ENCODE data around the gene CBX5.
A peak's percentile ranks its signal among the peaks of the same experiment; 100 is the strongest.
"Not testable (repeated sequence)": the region's sequence is repeated elsewhere in the genome, so short reads cannot be mapped to it uniquely, and the experiment has no call there.

The CBX5 gene

DNA sequence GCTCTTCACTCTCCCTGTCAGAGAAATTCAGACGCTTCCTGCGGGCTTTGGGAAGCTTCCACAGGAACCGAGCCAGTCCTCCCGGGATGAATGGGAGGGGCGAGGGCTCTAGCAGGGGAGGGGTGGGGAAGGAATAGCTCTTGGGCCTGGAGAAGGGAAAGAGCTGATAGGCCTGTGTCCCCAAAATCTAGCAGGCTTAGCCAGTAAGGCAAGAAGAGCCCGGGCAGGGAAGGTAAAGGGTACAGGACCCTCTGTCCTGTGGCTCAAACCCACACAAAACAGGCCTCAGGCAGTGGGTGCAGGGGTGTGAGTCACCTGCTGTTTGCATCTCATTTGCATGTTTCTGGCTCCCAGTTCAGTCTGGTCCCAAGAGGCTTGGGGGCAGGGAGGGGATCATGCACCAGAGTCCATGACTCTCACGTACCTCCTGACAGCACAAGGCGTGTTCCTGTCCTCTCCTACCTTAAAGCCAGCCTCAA, 82.5 kb downstream of the CBX5 start:
- DNase-seq (ENCODE audit: low read depth, low spot score), result no peak

DNA sequence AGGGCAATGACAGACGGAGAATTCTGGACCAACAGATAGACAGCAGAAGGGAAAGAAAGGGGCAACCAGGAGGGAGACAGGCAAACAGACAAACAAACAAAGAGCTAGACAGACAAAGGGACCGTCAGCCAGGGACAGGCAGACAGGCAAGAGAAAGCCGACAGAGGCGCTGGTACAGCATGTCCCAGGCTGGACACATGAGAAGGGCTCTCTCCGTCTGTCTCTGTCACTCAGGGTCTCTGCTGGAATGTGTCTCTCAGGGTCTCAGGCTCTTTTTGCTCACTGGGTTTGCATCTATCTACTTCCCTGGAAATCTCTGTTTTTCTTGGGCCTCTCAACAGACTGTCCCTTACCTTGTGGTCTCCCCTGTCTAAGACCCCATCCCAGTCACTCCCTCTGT, 82.9 kb downstream of the CBX5 start:
- no peak for DNase-seq (ENCODE audit: low read depth, low spot score)

DNA sequence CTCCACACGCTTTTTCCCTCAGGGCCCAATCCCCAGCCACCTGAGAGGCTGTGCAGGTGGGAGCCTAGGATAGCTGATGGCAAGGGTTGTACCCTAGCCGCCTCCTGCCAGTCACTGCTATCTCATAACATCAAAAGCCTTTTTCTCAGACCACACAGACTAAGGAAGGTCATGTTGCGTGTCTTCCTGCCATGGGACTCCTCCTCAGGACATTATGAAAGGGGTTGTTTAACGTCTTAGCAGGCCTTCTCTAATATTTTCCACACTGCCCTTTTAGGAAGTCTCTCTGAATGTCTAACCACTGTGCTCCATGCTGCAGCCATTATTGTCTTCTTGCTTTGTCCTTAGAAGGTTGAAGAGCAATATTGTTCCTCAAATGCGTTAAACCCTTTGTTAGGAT, 83.5 kb downstream of the CBX5 start:
- no peak for DNase-seq (ENCODE audit: low read depth, low spot score)

DNA sequence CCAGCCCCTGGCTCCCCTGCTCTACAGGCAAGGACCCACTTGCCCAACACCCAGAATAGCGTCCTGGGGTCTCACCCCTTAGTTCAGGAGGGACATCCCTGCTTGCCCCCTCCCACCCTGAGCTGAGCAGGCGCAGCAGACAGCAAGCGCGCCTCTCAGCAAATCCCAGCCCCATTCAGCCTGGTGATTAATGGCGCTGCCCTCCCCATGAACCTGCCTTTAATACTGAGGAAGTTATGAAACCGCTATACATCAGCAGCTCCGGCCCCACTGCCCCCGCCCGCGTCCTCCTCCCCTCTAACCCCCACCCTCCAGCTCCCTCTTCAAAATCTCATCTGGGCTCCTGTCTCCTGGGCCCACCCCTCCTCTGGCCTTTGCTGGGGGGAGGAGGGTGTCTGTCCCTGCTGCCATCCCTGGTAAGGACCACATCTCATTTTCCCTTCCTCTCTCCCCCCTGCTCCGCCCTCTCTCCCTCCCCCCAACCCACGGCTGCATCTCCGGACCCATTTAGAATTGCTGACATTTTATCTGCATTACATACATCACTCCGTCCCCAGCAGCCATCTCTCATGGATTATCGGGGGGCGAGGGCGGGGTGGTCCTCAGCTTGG, 84.1 kb downstream of the CBX5 start:
- no peak for DNase-seq (ENCODE audit: low read depth, low spot score)

DNA sequence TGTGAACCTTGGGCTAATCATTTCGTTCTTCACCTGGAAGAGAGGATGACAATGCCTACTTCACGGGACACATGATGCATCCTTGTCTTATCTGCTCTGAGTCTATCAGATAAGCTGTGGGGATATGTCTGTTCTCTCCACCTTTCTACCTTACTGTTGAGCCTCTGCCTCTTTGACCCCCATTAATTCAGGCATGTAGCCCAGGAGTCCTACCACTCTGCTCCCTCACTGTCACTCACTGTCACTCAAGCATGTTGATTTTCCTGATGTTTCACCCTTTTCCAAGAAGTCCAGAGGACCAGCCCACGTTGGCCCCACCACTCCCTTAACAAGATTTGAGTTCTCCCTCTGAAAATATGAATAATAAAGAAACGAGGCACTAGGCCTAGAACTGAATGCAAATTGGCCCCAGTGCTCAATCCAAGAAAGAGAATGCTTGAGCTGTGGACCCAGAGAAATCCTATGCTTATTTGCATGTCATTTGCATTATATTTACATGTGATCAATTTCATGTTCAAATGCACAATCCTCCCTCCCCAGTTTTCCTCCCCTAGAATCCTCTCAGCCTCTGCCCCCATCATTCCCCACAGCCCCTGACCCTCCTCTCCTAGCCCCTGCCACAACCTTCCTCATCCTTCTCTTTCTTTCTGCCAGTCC, 84.7 kb downstream of the CBX5 start:
- DNase-seq (ENCODE audit: low read depth, low spot score), result no peak

DNA sequence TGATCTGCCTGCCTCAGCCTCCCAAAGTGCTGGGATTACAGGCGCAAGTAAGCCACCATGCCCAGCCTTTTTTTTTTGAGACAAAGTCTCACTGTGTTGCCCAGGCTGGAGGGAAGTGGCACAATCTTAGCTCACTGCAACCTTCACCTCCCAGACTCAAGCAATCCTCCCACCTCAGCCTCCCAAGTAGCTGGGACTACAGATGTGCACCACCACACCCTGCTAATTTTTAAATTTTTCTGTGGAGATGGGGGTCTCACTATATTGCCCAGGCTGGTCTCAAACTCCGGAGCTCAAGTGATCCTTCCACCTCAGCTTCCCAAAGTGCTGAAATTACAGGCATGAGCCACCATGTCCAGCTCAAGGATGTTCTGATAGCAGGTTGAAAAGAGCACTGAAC, 85.3 kb downstream of the CBX5 start:
- DNase-seq (ENCODE audit: low read depth, low spot score), result not testable (repeated sequence)

DNA sequence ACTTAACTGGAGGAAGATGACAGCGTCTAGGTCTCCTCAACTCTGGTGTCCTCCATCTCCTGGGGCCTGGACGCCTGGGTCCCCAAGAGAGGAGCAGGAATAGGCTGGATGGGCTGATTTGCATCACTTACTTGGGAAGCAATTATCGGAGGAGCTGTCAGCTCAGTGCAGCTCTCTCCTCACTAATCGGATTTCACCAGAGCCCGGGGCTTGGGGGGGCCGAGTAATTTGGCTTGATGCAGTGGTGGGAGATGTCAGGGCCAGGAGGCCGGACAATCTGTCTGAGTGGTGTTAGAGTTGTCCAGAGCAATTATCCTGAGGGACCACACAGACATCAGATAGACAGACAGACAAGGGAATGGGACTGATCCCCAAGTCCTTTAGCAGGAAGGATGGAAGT, 86.5 kb downstream of the CBX5 start:
- no peak for DNase-seq (ENCODE audit: low read depth, low spot score)

DNA sequence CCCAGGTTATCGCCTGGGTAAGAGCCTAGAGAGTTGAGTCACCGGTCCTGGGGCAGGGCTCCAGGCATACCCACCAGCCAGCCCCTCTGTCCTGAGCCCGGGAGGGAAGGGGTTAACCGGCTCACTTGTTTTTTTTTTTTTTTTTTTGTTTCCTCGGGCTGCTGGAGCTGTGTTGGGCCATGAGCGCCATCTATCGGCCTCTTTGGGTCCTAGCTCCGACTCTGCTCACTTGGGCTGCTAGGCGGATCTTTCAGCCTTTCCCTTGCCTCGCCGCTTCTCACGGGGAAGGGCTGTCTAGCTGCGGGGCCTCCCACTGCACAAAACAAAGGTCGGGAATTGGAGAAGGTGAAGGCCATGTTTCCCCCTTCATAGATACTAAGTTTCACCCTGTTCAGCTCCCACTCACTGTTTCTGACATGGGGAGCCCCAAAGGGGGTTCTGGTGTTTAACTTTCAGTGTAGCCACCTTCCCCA, 88.3 kb downstream of the CBX5 start:
- DNase-seq (ENCODE audit: low read depth, low spot score), result peak; percentile 63

DNA sequence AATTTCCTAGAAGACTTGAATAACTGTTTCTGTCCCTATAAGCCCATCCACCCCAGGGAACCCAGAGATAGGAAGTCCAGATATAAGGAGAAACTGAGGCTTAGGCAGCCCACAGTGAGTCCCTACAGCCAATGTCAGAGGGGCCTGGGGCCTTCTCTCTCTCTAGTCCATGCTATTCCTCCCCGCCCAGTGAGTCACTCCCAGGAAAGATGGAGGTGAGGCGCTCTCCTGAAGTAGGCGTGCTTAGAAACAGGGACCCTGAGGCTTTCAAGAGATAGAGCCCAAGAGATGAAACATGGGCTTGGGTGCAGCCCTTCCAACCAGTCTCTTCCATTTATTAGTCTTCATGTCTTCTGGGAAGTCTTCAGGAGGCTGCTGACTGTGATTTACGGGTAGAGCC, 88.8 kb downstream of the CBX5 start:
- no peak for DNase-seq (ENCODE audit: low read depth, low spot score)

DNA sequence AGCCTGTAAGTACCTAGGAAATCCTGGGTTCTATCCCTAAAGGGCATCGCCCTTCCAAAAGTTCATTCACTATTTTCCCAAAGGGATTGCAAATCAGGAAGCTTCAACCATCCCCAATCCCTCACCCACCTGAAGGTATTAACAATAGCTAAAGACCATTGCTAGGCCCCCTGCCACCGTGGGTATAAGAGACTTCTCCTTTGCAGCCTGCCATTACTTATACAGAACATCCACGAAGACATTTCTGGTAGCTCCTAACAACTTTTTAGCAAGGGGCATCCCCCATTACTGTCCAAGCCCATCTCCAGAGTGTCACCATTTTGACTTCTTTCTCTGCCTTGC, 90.8 kb downstream of the CBX5 start:
- no peak for DNase-seq (ENCODE audit: low read depth, low spot score)

DNA sequence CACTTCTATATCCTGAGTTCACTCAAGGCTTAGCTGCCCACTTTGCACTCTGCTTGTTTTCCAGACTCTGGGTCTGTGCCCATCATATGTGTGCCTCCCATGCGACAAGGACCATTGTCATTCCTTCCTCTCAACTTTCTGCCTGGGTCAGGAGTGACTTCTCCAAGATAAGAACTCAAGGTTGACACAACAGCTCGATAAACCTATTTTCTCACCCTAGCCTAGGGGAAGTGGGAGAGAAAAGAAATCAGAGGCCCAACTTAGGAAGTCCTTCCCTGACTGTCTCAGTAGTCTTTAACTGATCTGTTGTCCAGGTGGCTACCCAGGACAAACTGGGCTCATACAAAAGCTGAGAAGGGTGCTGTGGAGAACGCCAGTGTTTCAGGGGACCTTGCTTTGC, 92.8 kb downstream of the CBX5 start:
- no peak for DNase-seq (ENCODE audit: low read depth, low spot score)

DNA sequence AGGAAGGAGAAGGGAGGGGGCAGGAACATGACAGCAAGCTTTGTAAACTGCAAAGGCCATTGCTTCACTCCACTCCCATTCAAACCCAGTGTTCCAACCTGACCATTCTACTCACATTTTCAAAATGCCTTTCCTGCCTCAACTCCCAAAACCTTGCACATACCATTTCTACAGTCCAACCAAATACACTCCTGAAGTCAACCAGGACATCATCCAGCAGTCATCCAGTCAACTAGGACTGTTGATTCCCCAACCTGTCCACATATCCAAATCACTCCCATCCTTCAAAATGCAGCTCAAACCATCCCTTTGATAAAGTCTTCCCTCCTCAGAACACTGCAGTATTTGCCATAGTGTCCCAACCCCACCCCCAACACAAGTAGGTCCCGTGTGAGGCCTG, 94.0 kb downstream of the CBX5 start:
- no peak for DNase-seq (ENCODE audit: low read depth, low spot score)

DNA sequence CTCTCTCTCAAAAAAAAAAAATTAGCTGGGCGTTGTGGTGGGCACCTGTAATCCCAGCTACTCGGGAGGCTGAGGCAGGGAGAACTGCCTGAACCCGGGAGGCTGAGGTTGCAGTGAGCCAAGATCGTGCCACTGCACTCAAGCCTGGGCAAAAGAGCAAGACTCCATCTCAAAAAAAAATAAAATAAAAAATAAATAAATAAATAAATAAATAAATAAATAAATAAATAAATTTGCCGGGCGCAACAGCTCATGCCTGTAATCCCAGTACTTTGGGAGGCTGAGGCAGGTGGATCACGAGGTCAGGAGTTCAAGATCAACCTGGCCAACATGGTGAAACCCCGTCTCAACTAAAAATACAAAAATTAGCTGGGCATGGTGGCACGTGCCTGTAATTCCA, 94.6 kb downstream of the CBX5 start:
- not testable (repeated sequence) for DNase-seq (ENCODE audit: low read depth, low spot score)

DNA sequence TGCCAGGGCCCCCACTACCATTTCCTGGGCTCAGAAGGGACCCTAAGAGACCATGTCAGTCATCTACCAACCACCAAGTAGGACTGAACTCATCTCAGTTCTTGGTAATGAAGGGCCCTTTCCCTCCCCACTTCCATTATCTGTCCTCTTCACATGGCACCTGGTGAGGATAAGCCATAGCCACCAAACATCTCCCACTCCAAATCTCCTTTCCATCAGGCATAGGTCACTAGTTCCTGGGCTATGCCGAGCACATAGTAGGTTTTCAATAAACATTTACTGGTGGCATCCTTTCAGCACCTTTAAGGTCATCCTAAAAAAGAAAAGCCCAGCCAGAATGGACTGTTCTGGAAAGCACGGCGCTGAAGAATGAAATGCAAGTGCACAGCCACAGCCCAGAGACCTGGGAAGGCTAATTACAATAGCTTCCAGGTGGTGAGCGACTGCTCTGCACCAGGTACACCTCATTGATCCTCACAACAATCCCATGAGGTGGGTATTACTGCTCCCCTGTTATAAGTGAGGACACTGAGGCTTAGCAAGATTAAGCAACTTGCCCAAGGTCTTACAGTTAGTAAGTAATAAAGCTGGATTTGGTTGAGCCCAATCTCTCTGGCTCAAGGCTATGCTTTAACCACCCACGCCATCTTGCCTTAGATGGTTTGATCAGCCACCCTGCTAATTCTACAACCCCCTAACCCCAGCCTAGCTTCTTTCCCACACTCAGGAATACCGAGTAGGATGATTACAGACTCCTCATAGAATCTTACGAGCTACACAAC, 95.7 kb downstream of the CBX5 start:
- no peak for DNase-seq (ENCODE audit: low read depth, low spot score)

DNA sequence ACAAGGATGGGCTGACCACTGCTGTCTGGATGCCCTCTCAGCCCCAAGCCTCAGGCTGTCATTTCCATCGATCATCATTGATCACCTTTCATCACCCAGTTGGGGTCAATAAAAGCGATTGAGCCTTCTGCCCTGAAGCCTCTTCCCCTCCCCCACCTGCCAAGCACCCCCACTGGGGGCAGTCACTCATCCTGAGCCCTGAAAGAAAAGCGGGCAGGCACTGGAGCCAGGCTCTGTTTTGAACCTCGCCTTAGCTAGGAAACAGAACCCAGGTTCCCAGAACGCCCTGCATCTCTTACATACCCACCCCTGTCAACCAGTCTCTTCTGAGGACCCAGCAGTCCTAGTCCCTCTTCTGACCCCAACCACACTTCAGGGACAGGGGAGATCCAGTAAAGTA, 96.9 kb downstream of the CBX5 start:
- DNase-seq (ENCODE audit: low read depth, low spot score), result no peak

DNA sequence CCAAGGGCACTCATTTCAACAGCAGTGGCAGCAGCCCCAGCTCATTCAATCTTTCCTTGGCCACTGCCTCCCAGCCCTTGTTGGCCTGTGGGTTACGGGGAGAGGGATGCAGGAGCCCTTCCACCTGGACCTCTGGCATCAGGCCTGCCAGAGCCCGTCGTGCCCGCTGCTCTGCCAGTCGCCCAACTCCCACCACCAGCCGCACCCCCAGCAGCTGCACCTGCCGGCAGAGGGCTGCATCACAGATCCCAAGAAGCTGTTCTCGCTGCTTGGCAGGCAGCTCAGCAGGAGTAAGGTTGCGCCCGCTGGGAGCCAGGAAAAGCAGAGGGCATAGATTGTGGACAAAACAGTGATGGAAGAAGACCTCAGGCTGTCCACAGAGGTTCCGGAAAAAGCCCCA, 97.8 kb downstream of the CBX5 start:
- no peak for DNase-seq (ENCODE audit: low read depth, low spot score)
